ENCODE results near the gene TBX21.

DNA sequence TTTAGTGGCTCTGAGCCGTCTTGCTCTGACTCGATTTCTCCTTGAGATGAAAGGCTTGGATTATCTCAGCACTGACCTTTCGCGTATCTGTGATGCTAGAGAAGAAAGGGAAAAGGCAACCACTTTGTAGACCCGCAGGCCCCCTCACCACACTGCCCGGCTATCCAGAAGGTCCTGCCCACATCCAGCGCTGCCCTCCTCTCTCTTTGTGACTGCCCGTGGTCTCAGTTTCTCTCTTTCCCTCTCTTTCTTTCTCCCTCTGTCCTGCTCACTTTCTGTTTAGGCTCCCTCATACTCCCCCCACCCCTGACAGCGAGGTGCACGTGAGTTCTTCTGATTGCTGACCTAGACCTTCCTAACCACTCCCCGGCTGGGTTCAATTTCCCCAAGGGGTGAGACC is 12.8 kb upstream of the TBX21 start:
- TF ChIP-seq POLR2A (IDR thresholded peaks at IDR 0.05; ENCODE audit: low read depth, low read length) (no peak), PAX5 (IDR thresholded peaks at IDR 0.05; ENCODE audit: insufficient read depth, low read length, severe bottlenecking) (no peak), POLR2AphosphoS5 (IDR thresholded peaks at IDR 0.05; ENCODE audit: low read depth, low read length) (no peak)
